CD4-positive, alpha-beta T cell treated with Interleukin-10 for 1 hour (primary cell): Measurements from ENCODE around the gene TOR1AIP1.
"Not testable (repeated sequence)": the region's sequence is repeated elsewhere in the genome, so short reads cannot be mapped to it uniquely, and the experiment has no call there.

ENCODE experiments used
- DNase-seq: peaks from one replicate; pipeline ENCODE4 v3.0.0-alpha.2; 2020

TOR1AIP1 gene

GRCh38 chr1:179941454-179941853 lies 59.4 kb downstream of the TOR1AIP1 start:
- no peak for DNase-seq

- DNase-seq, result no peak
These were observed 68.6 kb downstream of the TOR1AIP1 start for GRCh38 chr1:179950651-179951050.

- DNase-seq, result no peak
These were observed 69.5 kb downstream of the TOR1AIP1 start for GRCh38 chr1:179951383-179952144.

GRCh38 chr1:179952186-179952585 lies 70.1 kb downstream of the TOR1AIP1 start:
- DNase-seq, result no peak

- peak; percentile 62 for DNase-seq
These were observed 71.9 kb downstream of the TOR1AIP1 start for GRCh38 chr1:179953974-179954492.

- DNase-seq, result peak; percentile 99
These were observed 72.6 kb downstream of the TOR1AIP1 start, which contains the start of gene CEP350 for GRCh38 chr1:179954493-179955286. Gene CEP350, plus strand, starts transcription at chr1:179954810. Its CDS starts 31,372 bp downstream, at chr1:179986182.

- DNase-seq, result no peak
These were observed 73.2 kb downstream of the TOR1AIP1 start for GRCh38 chr1:179955287-179955680.

GRCh38 chr1:179955731-179956130 lies 73.6 kb downstream of the TOR1AIP1 start:
- DNase-seq, result no peak

- DNase-seq, result no peak
These were observed 76.3 kb downstream of the TOR1AIP1 start for GRCh38 chr1:179958359-179958758.

GRCh38 chr1:179962168-179962567 lies 80.1 kb downstream of the TOR1AIP1 start:
- DNase-seq, result not testable (repeated sequence)

- DNase-seq, result no peak
These were observed 84.5 kb downstream of the TOR1AIP1 start for GRCh38 chr1:179966551-179966950.

GRCh38 chr1:179968284-179968993 lies 86.4 kb downstream of the TOR1AIP1 start:
- no peak for DNase-seq

- DNase-seq, result no peak
These were observed 87.2 kb downstream of the TOR1AIP1 start for GRCh38 chr1:179968994-179969919.
